Activated CD4-positive, alpha-beta T cell treated with anti-CD3 and anti-CD28 coated beads, Interleukin-2, amount 10 ng/mL, durations not matched to agents 24 days and 14 days (primary cell): ENCODE data around the gene TMEM239. TPM values are rescaled to one million over a fixed set of nuclear protein-coding genes. Genes with fewer than 3 reads are reported as not detected.
A peak's percentile ranks its signal among the peaks of the same experiment; 100 is the strongest.

ENCODE experiments used
- DNase-seq: peaks from one replicate; pipeline ENCODE4 v3.0.0; 2022
- H3K27ac Mint-ChIP-seq: one replicate; pipeline ENCODE4 v1.8.0; 2022; ENCODE audit warnings: mild to moderate bottlenecking, mixed read lengths
- H3K27me3 Mint-ChIP-seq: one replicate; pipeline ENCODE4 v1.8.0; 2022; ENCODE audit warnings: mixed read lengths
- H3K36me3 Mint-ChIP-seq: one replicate; pipeline ENCODE4 v1.8.0; 2022; ENCODE audit warnings: low read depth, mild to moderate bottlenecking, mixed read lengths
- H3K4me1 Mint-ChIP-seq: one replicate; pipeline ENCODE4 v1.8.0; 2021; ENCODE audit warnings: mixed read lengths
- H3K4me3 Mint-ChIP-seq: one replicate; pipeline ENCODE4 v1.8.0; 2022; ENCODE audit warnings: mild to moderate bottlenecking, moderate library complexity, mixed read lengths
- H3K9me3 Mint-ChIP-seq: one replicate; pipeline ENCODE4 v1.8.0; 2021; ENCODE audit warnings: mixed read lengths
- intact Hi-C: fragments of 100-400 bp; cut with micrococcal nuclease; formaldehyde crosslinking; loops from one replicate; pipeline ENCODE4 v1.15.1; 2023
- total RNA-seq: library from RNA; stranded (reverse); gene quantifications from 2 replicates; pipeline ENCODE4 v1.2.3, GENCODE V29; 2022

The TMEM239 gene
- total RNA-seq, 1 donor from 2014 or later = not detected

DNA sequence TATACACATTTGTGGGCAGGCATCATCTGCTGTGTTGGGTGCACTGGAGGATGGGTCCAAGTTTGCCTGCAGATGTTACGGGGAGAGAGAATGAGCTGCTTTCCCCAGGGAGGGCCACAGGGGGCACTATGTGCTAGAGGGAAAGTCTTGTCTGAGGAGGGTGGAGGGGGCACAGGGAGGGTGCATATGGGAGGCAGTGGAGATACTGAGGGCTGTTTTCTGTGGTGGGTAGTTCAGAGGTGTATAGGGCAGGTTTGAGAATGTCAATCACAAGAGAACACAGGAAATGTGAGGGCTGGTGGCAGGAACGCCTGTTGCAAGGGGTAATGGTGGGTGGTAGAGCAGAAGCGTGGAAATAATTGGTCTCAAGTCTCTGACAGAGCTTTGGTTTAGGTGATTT is 49.5 kb downstream of the TMEM239 start:
- no peaks in the 10 kb centered on the region for H3K9me3 Mint-ChIP-seq
- intact Hi-C loops = no loop called here
- peak overlapping the region; percentile 6 for H3K27ac Mint-ChIP-seq
- H3K27me3 Mint-ChIP-seq = no peaks in the 10 kb centered on the region
- H3K4me3 Mint-ChIP-seq = no peak overlapping the region
- no peak for DNase-seq
- H3K4me1 Mint-ChIP-seq = peaks cover 19% of the 10 kb centered on the region
- H3K36me3 Mint-ChIP-seq = peaks cover 27% of the 10 kb centered on the region

DNA sequence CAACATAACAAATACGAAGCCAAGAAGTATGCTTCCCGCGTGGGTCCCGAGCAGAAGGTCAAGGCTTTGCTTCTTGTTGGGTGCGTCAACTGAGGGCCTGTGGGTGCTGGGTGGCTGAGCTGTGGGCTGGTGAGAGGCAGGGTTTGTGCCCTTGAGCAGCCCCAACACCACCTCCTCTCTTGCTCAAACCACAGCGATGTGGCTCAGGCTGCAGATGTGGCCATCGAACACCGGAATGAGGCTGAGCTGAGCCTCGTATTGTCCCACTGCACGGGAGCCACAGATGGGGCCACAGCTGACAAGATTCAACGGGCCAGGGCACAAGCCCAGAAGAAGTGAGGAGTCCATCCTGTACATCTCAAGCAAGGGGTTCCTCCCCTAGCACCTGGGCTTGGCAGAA is 50.1 kb downstream of the TMEM239 start:
- intact Hi-C loops = no loop called here
- H3K27ac Mint-ChIP-seq = peak overlapping the region; percentile 6
- H3K36me3 Mint-ChIP-seq = peaks cover 23% of the 10 kb centered on the region
- H3K4me3 Mint-ChIP-seq = no peak overlapping the region
- DNase-seq = no peak
- H3K9me3 Mint-ChIP-seq = no peaks in the 10 kb centered on the region
- peaks cover 26% of the 10 kb centered on the region for H3K4me1 Mint-ChIP-seq
- H3K27me3 Mint-ChIP-seq = no peaks in the 10 kb centered on the region

DNA sequence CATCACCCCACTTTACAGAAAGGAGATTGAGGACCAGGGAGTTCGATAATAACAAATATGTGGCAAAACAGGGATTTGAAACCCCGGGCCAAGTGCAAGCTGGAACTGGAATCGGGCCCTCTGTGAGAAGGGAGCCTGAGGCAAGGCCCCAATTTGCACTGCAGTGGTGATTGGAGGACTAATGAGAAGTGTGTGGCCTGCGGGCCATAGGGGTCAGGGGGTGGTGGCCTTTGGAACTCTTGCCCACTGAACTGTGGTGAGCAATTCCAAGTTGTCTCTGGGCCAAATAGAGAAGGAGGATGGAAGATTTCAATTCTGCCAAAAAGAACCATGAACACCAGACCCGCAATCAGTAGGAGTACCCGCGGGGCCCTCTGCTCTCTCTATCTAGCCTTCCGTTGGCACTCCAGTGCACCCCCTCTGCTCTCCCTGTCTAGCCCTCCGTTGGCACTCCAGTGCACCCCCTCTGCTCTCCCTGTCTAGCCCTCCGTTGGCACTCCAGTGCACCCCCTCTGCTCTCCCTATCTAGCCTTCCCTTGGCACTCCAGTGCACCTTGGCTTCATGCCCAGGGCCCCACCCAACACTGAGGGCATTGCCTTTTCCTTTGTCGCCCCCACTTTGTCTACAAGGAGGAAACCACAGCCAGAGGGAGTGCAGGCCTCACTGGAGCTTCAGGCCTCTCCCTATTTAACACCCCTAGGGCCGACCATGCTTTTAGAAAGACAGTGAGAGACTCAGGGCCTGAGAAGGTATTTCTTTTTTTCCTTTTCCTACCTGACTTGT is 51.1 kb downstream of the TMEM239 start:
- Mint-ChIP-seq H3K27ac (peak overlapping the region; percentile 69), H3K9me3 (no peaks in the 10 kb centered on the region), H3K4me1 (peaks cover 31% of the 10 kb centered on the region), H3K4me3 (no peak overlapping the region), H3K27me3 (peaks cover 2% of the 10 kb centered on the region), H3K36me3 (peaks cover 18% of the 10 kb centered on the region)
- no peak for DNase-seq
- intact Hi-C loops = no loop called here

Other genes starting within 250 kb of the TMEM239 start
- 884 and 899 TPM in 2 replicates for gene NOP56, start 163.7 kb upstream of the TMEM239 start, total RNA-seq
- gene IDH3B, start 152.1 kb upstream of the TMEM239 start, total RNA-seq = 121 and 127 TPM in 2 replicates
- 7.3 and 7.6 TPM in 2 replicates for gene EBF4, start 123.6 kb upstream of the TMEM239 start, total RNA-seq
- gene CPXM1, start 15.7 kb upstream of the TMEM239 start, total RNA-seq = 0.14 and 0.38 TPM in 2 replicates
- not detected in 2 replicates for gene C20orf141, start 1.4 kb upstream of the TMEM239 start, total RNA-seq
- 23.4 and 26.1 TPM in 2 replicates for gene PCED1A, start 24.3 kb downstream of the TMEM239 start, total RNA-seq
- 44.3 and 44.9 TPM in 2 replicates for gene VPS16, start 24.4 kb downstream of the TMEM239 start, total RNA-seq
- gene PTPRA, start 57.1 kb downstream of the TMEM239 start, total RNA-seq = 66.5 and 71.5 TPM in 2 replicates
- 1.7 and 2.7 TPM in 2 replicates for gene GNRH2, start 227.3 kb downstream of the TMEM239 start, total RNA-seq
- 123 and 130 TPM in 2 replicates for gene MRPS26, start 229.7 kb downstream of the TMEM239 start, total RNA-seq